Measurements from ENCODE around the gene CD55.

CD55 gene

GRCh38 chr1:207389728-207390464 lies 68.4 kb downstream of the CD55 start:
- TF ChIP-seq ZFX (IDR thresholded peaks at IDR 0.05; ENCODE audit: borderline replicate concordance) (no peak), CTCF (IDR thresholded peaks at IDR 0.05) (no peak)

DNA sequence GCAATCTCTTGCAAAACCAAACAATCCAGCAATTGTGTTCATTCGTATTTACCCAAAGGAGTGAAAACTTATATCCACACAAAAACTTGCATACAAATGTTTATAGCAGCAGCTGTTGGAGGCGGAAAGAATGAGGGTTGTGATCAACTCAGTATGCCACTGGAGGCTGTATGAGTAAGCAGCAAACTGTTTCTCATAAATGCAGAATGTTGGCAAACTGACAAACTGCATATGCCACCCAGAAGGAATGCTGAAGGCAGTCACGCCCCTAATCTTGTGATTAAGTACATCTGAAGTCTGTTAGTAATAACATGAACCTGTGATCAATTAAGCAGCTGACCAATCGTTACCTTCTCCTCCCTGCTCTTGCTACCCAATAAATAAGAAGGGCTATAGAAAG lies 72.1 kb downstream of the CD55 start:
- H3K27ac ChIP-seq = no peak overlapping the region
- no peak for TF ChIP-seq ZFX (IDR thresholded peaks at IDR 0.05; ENCODE audit: borderline replicate concordance)
- TF ChIP-seq CTCF (IDR thresholded peaks at IDR 0.05) = no peak

More at GRCh38 chr1:207389728-207390464, 68.4 kb downstream of the CD55 start:
- H3K27ac ChIP-seq = no peak overlapping the region

DNA sequence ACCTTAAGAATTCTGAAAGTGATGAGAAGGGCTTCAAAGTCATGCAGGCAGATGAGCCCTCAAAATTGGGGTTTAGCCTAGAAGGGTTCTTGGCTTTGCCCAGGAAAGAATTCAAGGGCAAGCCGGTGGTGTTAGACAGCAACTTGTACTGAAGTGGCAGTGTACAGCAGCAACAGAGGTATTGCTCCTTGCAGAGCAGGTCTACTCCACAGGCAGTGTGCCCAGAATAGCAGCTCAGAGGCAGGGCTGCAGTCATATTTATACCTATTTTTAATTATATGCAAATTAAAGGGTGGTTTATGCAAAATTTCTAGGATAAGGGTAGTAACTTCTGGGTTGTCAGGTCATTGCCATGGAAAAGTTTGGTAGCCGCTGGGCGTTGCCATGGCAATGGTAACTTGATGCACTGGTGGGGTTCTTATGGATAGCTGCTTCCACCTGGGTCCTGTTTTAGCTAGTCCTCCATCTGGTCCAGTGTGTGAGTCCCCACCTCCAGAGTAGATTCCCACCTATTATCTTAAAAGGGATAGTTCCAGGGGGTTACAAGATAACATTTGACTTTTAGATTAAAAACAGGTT lies 74.8 kb downstream of the CD55 start:
- H3K27ac ChIP-seq = no peak overlapping the region
- TF ChIP-seq ZFX (IDR thresholded peaks at IDR 0.05; ENCODE audit: borderline replicate concordance) (no peak), CTCF (IDR thresholded peaks at IDR 0.05) (no peak)

DNA sequence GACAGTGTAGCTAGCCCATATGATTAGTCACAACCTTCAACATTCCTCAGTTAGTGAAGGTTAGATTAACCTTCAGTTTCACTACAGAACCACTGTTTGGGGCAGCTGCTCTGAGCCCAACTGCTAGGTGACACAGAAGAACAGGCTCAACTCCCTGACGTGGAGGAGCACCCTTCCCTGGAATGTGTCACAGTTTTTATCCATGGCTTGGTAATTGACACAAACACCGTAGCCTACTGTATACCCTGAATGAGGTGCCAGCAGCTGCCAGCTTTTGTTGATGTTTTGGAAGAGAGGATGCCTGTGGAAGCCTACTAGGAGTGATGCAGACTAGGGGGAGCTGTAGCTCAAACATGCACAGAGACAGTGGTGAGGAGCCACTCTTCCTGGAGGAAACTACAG lies 76.0 kb downstream of the CD55 start:
- no peak overlapping the region for H3K27ac ChIP-seq
- TF ChIP-seq CTCF (IDR thresholded peaks at IDR 0.05) (peak; percentile 26; the same call in 1 of the 2 replicates), ZFX (IDR thresholded peaks at IDR 0.05; ENCODE audit: borderline replicate concordance) (no peak)

- no peak overlapping the region for H3K27ac ChIP-seq
- TF ChIP-seq ZFX (IDR thresholded peaks at IDR 0.05; ENCODE audit: borderline replicate concordance) (no peak), CTCF (IDR thresholded peaks at IDR 0.05) (no peak)
Measured at GRCh38 chr1:207398986-207399385, 77.5 kb downstream of the CD55 start.

- TF ChIP-seq CTCF (IDR thresholded peaks at IDR 0.05) = peak; percentile 45
- no peak for TF ChIP-seq ZFX (IDR thresholded peaks at IDR 0.05; ENCODE audit: borderline replicate concordance)
Measured at GRCh38 chr1:207401578-207401977, 80.1 kb downstream of the CD55 start.

GRCh38 chr1:207402744-207403143 lies 81.3 kb downstream of the CD55 start:
- H3K27ac ChIP-seq = no peak overlapping the region
- TF ChIP-seq ZFX (IDR thresholded peaks at IDR 0.05; ENCODE audit: borderline replicate concordance) (no peak), CTCF (IDR thresholded peaks at IDR 0.05) (no peak)

More at GRCh38 chr1:207401578-207401977, 80.1 kb downstream of the CD55 start:
- H3K27ac ChIP-seq = no peak overlapping the region
